ENCODE measurements around the gene BFAR.
"Not testable (repeated sequence)": the region's sequence is repeated elsewhere in the genome, so short reads cannot be mapped to it uniquely, and the experiment has no call there.

The BFAR gene

GRCh38 chr16:14636179-14636950 lies 3.6 kb downstream of the BFAR start:
- DNase-seq = not testable (repeated sequence)

DNA sequence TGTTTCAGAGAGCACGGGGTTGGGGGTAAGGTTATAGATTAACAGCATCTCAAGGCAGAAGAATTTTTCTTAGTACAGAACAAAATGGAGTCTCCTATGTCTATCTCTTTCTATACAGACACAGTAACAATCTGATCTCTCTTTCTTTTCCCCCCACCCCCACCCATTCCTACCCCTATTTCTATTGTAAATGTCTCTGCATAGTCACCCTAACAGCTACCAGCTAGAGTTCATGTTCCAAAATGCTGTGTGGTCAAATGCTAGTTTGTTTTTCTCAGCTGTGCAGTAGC lies 4.1 kb downstream of the BFAR start:
- not testable (repeated sequence) for DNase-seq

DNA sequence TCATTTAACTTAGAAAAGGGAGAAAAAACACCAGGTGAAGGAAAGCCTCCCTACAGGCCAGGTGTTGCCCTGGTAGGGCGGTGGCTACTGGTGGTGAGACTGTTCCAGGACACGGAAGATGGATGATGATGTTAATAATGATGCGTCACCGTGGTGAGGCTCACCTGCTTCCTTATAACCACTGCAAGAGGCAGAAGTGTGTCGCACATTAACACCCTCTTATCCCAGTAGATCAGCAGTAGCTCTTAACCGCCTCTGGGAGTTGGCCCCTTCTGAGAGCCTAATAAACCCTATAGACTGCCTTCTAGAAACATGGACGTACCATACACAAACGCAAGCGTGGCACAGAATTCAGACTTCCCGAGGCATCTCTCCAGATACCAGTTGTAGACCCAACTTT lies 7.8 kb downstream of the BFAR start:
- DNase-seq = no peak

DNA sequence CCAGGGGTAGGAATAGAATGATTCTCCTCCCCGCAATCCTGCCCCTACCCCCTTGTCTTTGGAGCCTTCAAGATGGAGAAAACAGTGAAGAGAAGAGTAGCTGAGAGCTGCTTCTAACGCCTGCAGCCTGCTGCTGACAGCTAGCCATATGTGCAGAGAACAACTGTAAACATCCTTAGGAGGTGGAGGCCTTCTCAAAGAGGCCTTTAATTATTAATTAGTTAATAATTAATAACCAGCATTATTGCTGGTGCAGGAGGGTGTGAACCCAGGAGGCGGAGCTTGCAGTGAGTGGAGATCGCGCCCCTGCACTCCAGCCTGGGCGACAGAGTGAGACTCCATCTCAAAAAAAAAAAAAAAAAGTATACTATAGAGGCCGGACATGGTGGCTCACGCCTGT lies 8.5 kb downstream of the BFAR start:
- DNase-seq = no peak

DNA sequence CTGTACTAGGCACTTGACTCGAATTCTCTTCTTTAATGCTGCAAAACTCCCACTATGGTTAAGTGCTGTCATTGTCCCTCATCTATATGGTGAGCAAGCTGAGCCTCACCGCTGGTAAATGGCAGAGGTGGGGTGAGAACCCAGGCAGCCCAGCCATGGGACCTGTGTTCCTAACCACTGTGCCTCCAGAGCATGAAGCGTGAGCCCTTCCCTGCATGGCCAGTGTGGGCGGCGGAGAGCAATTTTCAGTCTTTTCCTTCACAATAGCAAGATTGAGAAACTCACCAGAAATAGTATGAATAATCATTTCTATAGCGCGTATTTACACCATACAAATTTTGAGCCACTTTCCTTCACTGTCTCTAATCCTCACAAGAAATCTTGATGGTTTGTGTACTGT lies 9.2 kb downstream of the BFAR start:
- no peak for DNase-seq

- no peak for DNase-seq
These were observed 17.1 kb downstream of the BFAR start for GRCh38 chr16:14649816-14650215.

- no peak for DNase-seq
These were observed 17.9 kb downstream of the BFAR start for GRCh38 chr16:14650629-14651028.

- no peak for DNase-seq
These were observed 20.0 kb downstream of the BFAR start for GRCh38 chr16:14652726-14653125.

DNA sequence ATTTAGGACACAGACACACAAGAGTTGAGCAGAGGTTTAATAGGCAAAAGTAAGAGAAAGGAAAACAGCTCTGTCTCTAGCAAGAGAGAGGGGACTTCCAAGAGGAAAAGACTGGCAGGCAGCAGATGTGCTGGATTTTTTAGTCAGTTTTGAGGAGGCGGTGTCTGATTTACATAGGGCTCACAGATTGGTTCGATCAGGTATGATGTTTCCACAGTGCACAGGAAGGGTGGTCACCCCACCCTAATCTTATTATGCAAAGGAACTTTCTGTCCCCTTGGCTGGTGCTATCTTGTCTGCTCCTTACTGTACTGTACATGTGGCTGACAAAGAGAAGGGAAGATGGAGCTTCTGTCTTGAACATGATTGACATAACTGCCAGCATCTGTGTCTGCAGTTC lies 25.3 kb downstream of the BFAR start:
- no peak for DNase-seq

- no peak for DNase-seq
These were observed 34.9 kb downstream of the BFAR start for GRCh38 chr16:14667347-14668266.

GRCh38 chr16:14668556-14669223 lies 35.9 kb downstream of the BFAR start:
- DNase-seq = no peak

DNA sequence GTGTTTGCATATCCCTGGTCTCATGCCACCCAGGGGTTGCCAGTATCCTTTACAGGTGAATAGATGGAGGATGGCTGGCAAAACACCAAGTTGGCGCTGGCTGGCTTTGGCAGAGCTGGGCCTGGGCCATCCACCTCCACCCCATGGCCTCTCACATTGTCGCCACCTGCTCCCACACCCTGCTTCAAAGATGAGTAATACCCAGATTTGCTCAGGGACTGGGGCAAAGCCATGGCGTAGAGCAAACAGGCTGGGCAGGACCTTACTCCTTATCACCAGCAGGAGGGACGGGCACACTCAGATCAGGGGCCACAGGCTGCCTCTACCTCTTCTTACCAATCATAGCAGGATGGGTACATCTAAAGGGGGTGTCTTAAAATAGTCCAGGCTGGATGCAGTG lies 37.0 kb downstream of the BFAR start:
- no peak for DNase-seq

- no peak for DNase-seq
These were observed 39.7 kb downstream of the BFAR start for GRCh38 chr16:14672403-14672971.

DNA sequence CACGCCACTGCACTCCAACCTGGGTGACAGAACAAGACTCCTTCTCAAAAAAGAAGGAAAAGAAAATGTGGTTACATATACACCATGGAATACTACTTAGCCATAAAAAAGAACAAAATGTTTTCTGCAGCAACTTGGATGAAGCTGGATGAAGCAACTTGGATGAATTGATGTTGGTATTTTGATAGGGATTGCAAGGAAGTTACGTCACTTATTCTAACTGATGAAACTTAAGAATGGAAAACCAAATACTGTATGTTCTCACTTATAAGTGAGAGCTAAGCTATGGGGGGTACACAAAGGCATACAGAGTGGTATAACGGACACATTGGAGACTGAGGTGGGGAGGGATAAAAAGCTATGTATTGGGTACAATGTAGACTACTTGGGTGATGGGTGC lies 43.9 kb downstream of the BFAR start:
- DNase-seq = no peak

GRCh38 chr16:14677627-14678026 lies 44.9 kb downstream of the BFAR start:
- DNase-seq = no peak

GRCh38 chr16:14678748-14679497 lies 46.2 kb downstream of the BFAR start:
- DNase-seq = no peak

GRCh38 chr16:14680396-14680795 lies 47.6 kb downstream of the BFAR start:
- DNase-seq = not testable (repeated sequence)

- no peak for DNase-seq
These were observed 48.4 kb downstream of the BFAR start for GRCh38 chr16:14681115-14681514.

DNA sequence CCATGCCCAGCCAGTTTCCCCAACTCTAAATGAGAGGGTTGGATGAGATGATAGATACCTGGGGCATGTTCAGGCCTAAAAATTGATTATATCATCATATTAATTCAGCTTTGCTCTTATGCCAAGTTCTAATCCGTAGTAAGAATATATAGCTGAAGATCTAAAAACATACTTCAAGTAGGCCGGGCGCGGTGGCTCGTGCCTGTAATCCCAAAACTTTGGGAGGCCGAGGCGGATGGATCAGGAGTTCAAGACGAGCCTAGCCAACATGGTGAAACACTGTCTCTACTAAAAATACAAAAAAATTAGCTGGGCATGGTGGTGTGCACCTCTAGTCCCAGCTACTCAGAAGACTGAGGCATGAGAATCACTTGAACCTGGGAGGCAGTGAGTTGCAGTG lies 49.4 kb downstream of the BFAR start:
- no peak for DNase-seq

GRCh38 chr16:14685870-14686793 lies 53.4 kb downstream of the BFAR start:
- DNase-seq = not testable (repeated sequence)

GRCh38 chr16:14694129-14694528 lies 61.4 kb downstream of the BFAR start, which contains the start of gene PLA2G10:
Gene PLA2G10, minus strand, starts transcription at chr16:14694308. Its CDS starts 79 bp downstream, at chr16:14694229.
- DNase-seq = not testable (repeated sequence)

Measured in effector CD8-positive, alpha-beta T cell (primary cell).